SK-N-SH treated with all-trans-retinoic acid at 6 μM for 48 hours (cell line): ENCODE data around the gene PIBF1.

Source experiments
- BACH2 ChIP-seq: fragments of 250-450 bp; sonication (Bioruptor Pico); IDR thresholded peaks from 2 replicates; pipeline ENCODE4 v1.9.0; 2021; ENCODE audit warnings: mild to moderate bottlenecking, borderline replicate concordance
- CREB5 ChIP-seq: fragments of 250-450 bp; sonication (Bioruptor Pico); IDR thresholded peaks from 2 replicates; pipeline ENCODE4 v1.5.1; 2020; ENCODE audit warnings: low read depth, mild to moderate bottlenecking, moderate library complexity
- POU6F1 ChIP-seq: fragments of 250-450 bp; sonication (Bioruptor Pico); IDR thresholded peaks from 2 replicates; pipeline ENCODE4 v1.8.0; 2021; ENCODE audit warnings: low read depth, mild to moderate bottlenecking, moderate library complexity, borderline replicate concordance
- SNAI2 ChIP-seq: fragments of 250-450 bp; sonication (Bioruptor Pico); IDR thresholded peaks from 2 replicates; pipeline ENCODE4 v1.5.0; 2020; ENCODE audit warnings: mild to moderate bottlenecking, moderate library complexity
- TCF4 ChIP-seq: fragments of 250-450 bp; sonication (Bioruptor Pico); IDR thresholded peaks from 2 replicates; pipeline ENCODE4 v1.8.0; 2021; ENCODE audit warnings: mild to moderate bottlenecking, moderate library complexity, borderline replicate concordance
- TF ChIP-seq, protein P1 (sequence below): fragments of 250-450 bp; sonication (Bioruptor Pico); IDR thresholded peaks from 2 replicates; pipeline ENCODE4 v1.8.0; 2020; ENCODE audit warnings: mild to moderate bottlenecking, moderate library complexity, borderline replicate concordance

- no peak for TF ChIP-seq CREB5 (CRISPR knock-in tag)
- TF ChIP-seq BACH2 = no peak
- no peak for TF ChIP-seq SNAI2 (CRISPR knock-in tag)
- TF ChIP-seq POU6F1 (CRISPR knock-in tag) = no peak
- TF ChIP-seq, protein P1, sequence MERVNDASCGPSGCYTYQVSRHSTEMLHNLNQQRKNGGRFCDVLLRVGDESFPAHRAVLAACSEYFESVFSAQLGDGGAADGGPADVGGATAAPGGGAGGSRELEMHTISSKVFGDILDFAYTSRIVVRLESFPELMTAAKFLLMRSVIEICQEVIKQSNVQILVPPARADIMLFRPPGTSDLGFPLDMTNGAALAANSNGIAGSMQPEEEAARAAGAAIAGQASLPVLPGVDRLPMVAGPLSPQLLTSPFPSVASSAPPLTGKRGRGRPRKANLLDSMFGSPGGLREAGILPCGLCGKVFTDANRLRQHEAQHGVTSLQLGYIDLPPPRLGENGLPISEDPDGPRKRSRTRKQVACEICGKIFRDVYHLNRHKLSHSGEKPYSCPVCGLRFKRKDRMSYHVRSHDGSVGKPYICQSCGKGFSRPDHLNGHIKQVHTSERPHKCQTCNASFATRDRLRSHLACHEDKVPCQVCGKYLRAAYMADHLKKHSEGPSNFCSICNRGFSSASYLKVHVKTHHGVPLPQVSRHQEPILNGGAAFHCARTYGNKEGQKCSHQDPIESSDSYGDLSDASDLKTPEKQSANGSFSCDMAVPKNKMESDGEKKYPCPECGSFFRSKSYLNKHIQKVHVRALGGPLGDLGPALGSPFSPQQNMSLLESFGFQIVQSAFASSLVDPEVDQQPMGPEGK = no peak
- no peak for TF ChIP-seq TCF4 (CRISPR knock-in tag)
These were observed 181.8 kb downstream of the PIBF1 start for GRCh38 chr13:72963762-72964161.
